HPDE6-E6E7 (cell line): ENCODE results near the gene SYCN.
A peak's percentile ranks its signal among the peaks of the same experiment; 100 is the strongest.

ENCODE experiments used
- DNase-seq: peaks from one replicate; pipeline ENCODE4 v3.0.0; 2011; ENCODE audit warnings: missing footprints; ENCODE audit errors: extremely low spot score

Gene SYCN

GRCh38 chr19:39171479-39172465, 32.3 kb downstream of the SYCN start:
- DNase-seq = no peak

GRCh38 chr19:39170386-39171231, 33.5 kb downstream of the SYCN start:
- DNase-seq = no peak

- DNase-seq = no peak
These were observed 34.8 kb downstream of the SYCN start for GRCh38 chr19:39169143-39169810.

- no peak for DNase-seq
These were observed 35.6 kb downstream of the SYCN start for GRCh38 chr19:39168258-39169142.

- peak; percentile 93 for DNase-seq
These were observed 36.4 kb downstream of the SYCN start for GRCh38 chr19:39167461-39168257.

- peak; percentile 84 for DNase-seq
These were observed 37.3 kb downstream of the SYCN start for GRCh38 chr19:39166571-39167391.

GRCh38 chr19:39165857-39166256, 38.2 kb downstream of the SYCN start:
- no peak for DNase-seq

- no peak for DNase-seq
These were observed 39.8 kb downstream of the SYCN start for GRCh38 chr19:39164289-39164688.

GRCh38 chr19:39163621-39164020, 40.4 kb downstream of the SYCN start:
- DNase-seq = no peak

GRCh38 chr19:39162441-39163043, 41.5 kb downstream of the SYCN start:
- DNase-seq = no peak

- DNase-seq = no peak
These were observed 43.0 kb downstream of the SYCN start for GRCh38 chr19:39160889-39161672.

- DNase-seq = no peak
These were observed 43.6 kb downstream of the SYCN start for GRCh38 chr19:39160523-39160861.

GRCh38 chr19:39158646-39159260, 45.3 kb downstream of the SYCN start:
- DNase-seq = no peak

GRCh38 chr19:39157997-39158389, 46.1 kb downstream of the SYCN start:
- no peak for DNase-seq

- DNase-seq = no peak
These were observed 46.6 kb downstream of the SYCN start for GRCh38 chr19:39157275-39157996.

- DNase-seq = no peak
These were observed 47.5 kb downstream of the SYCN start for GRCh38 chr19:39156326-39157230.
